Lung microvascular endothelial cell (primary cell): ENCODE results near the gene MPG. TPM values are rescaled to one million over a fixed set of nuclear protein-coding genes. Genes with fewer than 3 reads are reported as not detected.

Experiments used
- DNase-seq, 2 donors: peaks; one replicate each; pipeline versions ENCODE4 v3.0.0 to v3.0.0-alpha.2; 2010; ENCODE audit warnings: low read depth in 2 of 2
- total RNA-seq: library from RNA; depleted of rRNA; stranded (reverse); fragments of >200 nt; gene quantifications from 2 replicates; pipeline ENCODE4 v1.2.1, GENCODE V29; 2014

MPG gene
- total RNA-seq, 1 donor from 2014 or later: 186 TPM

- no peak for DNase-seq
Observed at GRCh38 chr16:66309-67182, 11.5 kb upstream of the MPG start.

DNA sequence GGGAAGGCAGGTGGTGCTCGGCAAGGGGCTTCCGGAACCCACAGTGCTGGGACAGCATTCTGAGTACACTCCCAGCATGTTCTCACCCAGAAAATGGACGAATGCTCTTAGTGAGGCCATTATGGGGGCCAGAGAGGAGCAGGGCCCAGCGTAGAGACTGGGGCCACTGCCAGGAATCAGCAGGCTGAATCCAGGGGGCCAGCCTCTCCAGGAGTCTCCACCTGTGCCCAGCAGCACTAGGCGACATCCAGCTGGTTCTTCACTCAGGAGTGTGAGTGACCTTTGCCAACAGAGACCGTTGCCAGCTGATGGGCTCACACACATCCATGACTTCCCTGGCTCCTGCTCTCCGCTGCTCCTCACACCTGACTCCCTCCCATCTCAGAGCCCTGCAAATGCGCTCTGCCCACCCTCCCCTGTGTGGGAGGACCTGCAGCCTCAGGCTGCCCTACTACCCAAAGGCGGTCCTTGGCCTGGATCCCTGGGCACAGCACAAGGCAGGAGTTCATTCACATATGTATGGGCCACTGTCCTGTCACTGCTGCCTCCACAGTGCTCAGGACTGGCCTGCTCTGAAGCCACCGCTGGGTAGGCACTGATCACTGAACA, 10.7 kb upstream of the MPG start:
- DNase-seq: no peak

DNA sequence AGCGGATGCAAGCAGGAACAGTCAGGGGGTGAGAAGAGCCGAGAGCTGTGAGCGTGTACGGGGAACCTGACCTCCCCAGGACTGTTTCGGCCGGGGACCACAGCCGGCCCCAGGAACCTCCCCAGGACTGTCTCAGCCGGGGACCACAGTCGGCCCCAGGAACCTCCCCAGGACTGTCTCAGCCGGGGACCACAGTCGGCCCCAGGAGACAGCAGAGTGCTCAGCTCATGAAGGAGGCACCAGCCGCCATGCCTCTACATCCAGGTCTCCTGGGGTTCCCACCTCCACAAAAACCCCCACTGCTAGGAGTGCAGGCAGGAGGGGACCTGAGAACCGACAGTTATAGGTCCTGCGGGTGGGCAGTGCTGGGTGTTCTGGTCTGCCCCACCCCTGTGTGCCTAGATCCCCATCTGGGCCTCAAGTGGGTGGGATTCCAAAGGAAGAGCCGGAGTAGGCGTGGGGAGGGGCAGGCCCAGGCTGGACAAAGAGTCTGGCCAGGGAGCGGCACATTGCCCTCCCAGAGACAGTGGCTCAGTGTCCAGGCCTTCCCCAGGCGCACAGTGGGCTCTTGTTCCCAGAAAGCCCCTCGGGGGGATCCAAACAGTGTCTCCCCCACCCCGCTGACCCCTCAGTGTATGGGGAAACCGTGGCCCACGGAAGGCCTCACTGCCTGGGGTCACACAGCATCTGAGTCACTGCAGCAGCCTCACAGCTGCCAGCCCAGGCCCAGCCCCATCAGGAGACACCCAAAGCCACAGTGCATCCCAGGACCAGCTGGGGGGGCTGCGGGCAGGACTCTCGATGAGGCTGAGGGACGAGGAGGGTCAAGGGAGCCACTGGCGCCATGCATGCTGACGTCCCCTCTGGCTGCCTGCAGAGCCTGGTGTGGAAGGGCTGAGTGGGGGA, 9.9 kb upstream of the MPG start:
- no peak for DNase-seq

- DNase-seq: no peak
Observed at GRCh38 chr16:69181-69580, 8.8 kb upstream of the MPG start.

DNA sequence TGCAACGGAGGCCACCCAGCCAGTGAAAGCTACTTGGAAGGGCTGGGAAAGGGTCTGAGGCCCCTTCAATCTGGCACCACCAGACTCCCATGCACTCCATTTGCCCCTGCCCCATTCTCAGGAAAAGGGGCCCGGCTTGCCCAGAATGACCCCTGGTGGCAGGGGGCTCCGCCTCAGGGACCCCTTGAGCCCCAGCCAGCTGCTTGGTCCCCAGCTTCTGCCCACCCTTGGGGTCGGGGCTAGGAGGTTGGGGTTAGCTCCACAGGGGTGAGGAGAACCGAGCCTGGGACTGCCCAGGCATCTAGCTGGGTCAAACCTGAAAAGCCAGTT, 6.8 kb upstream of the MPG start:
- DNase-seq: no peak

DNA sequence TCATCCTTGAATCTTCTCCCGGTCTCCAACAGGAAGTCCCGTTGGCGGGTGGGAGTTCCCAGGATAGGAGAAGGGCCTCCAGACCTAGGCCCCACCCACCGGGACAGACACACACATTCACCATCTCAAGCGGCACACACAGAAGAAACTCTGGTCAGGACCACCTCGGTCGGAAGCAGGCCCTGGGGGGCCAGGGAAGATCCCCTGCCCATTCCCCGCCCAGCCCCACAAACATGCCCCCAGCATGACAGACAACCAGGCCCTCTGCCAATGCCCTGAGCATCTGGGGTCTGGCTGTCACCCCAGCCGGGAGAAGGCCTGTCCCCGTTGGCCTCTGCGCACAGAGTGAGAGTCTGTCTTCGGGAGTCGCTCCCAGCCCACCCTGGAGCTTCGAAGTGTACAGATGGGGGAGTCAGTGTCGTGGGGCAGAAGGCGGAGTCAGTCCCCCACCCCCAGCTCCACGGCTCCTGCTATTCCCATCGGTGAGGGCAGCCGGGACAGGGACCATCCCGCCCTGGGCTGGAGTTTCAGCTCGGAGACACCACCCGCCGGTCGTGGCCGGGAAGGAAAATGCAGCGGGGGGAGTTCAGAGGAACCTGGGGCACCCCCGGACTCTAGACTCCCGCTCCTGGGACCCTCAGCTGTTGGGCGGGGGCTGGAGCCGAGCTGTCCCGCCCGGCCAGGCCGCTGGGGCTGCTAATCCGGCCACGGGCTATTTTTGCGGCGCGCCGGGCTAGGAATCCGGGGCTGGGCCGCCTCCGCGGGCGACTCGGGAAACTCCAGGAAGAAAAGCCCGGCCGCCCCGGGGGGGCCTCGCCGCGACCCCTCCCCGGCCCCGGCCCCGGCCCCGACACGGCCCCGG, 6.3 kb upstream of the MPG start:
- peak; percentile 35 to 63 for DNase-seq

DNA sequence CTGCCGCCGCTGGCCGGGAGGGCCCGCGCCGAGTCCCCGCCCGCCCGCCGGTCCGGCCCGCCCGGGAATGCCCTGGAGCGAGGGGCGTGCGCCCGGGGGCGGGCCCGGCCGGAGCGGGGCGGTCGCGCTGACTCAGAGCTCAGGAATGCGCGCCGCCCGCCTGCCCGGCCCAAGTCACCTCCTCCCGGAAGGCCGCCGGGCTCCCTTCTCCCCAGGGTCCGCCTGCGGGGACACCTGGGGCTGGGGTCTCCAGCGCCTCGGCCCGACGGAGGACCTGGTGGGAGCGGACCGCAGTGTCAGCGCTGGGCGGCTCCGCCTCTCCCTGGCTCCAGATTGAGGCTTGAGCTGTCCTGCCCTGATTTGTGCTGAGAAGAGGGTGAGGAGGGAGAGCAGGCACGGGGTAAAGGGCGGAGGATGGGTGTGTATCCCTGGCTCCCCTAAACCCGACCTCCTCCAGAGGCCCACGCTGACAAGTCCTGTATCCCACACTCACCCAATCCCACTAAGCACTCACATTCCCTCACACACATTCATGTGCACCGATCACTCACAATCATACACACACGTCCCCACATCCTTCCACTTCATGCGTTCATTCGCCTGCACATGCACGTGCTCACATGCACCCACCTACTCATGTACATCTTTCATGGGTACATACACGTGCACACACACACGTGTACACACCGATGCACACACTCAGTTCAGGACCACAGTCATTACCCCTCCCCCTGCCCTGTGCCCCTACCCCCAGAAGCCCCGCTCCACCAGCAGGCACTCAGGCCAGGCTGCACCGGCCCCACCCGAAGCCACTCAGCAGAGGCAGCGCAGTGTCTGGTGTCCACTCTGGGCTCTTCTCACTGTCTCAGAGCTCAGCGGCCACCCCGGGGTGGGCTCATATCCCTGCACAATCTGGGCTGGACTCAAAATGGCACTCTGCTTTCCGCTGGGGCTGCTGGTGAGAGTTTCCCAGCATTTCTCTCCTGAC, 5.2 kb upstream of the MPG start, which contains the start of gene RHBDF1:
Gene RHBDF1 (minus strand): TSS at position 71 of the 988 bp plus-strand sequence. CDS start 7,616 bp downstream, outside the sequence.
- DNase-seq: peak; percentile 64 to 76

GRCh38 chr16:74051-74746, 3.8 kb upstream of the MPG start:
- no peak for DNase-seq

GRCh38 chr16:74747-75334, 3.2 kb upstream of the MPG start:
- no peak for DNase-seq

- DNase-seq: peak; percentile 76 to 83
Observed at GRCh38 chr16:75580-76501, 2.2 kb upstream of the MPG start.

- DNase-seq: peak; percentile 74 to 87
Observed at GRCh38 chr16:76535-77272, 1.3 kb upstream of the MPG start.

GRCh38 chr16:77273-77806, 685 bp upstream of the MPG start:
- DNase-seq: peak; percentile 73 to 80

GRCh38 chr16:78444-79150, 572 bp downstream of the MPG start:
- DNase-seq: peak; percentile 65 to 70

DNA sequence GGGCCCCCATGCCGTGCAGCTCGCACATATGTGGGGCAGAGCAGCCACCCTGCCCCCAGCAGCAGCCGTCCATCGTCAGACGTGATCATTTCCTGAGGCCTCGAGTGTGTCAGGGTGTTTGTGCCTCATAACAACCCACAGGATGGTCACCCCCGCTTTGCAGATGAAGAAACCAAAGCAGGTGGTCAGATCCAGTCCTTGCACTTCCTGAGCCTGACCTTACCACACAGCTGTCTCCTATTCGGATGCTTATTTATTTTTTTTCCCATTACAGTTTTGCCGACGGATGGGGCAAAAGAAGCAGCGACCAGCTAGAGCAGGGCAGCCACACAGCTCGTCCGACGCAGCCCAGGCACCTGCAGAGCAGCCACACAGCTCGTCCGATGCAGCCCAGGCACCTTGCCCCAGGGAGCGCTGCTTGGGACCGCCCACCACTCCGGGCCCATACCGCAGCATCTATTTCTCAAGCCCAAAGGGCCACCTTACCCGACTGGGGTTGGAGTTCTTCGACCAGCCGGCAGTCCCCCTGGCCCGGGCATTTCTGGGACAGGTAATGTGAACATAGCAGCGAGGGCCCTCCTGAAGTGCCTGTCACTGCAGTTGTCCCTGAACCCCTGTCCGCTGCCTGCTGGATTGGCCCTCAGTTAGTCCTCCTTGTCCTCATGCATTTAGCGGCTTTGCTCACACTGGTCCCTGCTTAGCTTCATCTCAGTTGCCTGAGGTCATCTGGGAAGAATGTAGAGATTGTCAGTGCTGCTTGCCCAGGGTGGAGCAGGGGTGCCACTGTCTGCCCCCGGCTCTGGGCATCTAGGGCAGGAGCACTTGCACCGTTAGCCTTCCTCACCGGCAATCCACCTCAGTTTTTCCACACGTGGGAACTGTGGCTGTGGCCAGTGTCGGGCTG, 1.4 kb downstream of the MPG start:
- peak; percentile 69 to 74 for DNase-seq

DNA sequence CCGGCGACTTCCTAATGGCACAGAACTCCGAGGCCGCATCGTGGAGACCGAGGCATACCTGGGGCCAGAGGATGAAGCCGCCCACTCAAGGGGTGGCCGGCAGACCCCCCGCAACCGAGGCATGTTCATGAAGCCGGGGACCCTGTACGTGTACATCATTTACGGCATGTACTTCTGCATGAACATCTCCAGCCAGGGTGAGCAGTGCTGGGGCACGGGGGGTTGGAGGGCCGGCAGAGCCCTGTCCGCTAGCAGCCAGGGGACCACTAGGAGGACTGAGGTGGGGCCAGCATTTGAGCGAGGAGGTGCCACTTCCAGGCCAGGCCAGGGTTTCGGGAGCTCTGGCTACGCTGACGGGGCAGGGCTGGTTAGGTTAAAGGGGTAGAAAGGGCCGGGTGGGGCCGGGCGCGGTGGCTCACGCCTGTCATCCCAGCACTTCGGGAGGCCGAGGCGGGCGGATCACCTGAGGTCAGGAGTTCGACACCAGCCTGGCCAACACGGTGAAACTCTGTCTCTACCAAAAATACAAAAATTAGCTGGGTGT, 5.1 kb downstream of the MPG start:
- DNase-seq: no peak
